Measurements from ENCODE around the gene RAB31.
"Not testable (repeated sequence)": the region's sequence is repeated elsewhere in the genome, so short reads cannot be mapped to it uniquely, and the experiment has no call there.

RAB31 gene

DNA sequence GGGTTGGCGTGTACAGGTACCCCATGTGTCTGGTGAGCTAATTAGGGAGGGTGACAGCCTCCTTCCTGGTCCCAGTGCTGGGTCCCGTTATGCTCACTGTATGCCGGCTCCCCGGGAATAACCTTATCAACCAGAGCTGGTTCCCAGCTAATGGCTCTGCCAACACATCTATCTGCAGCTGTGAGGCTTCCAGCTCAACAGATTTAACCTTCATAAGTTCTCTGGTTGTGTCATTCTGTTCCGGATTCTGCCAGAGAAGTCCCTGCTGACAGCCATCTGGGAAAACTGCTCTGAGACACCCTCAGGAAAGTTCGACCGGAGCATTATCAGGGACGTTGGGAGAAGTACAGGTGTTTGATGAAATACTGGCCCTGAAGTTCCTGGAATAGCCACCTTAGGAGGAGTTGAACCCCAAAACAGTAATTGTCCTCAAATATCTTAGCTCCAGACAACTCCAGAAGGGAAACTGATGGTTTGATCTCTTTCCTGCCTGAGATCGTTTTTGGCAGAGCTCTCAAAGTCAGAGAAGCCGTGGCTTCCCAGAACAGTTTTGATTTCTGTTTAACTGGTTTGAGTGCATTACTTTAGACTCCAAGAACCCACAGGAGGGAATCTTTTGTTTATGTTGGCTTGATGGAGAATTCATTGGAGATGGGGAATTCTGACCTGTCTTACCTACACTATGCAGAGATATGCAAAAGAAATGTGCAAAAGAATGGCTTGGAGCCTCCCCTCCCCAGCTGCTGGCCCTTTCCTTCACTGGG lies 138.2 kb downstream of the RAB31 start:
- DNase-seq = no peak

GRCh38 chr18:9848170-9848879 lies 140.2 kb downstream of the RAB31 start:
- no peak for DNase-seq

- no peak for DNase-seq
Measured at GRCh38 chr18:9849407-9850283, 141.5 kb downstream of the RAB31 start.

DNA sequence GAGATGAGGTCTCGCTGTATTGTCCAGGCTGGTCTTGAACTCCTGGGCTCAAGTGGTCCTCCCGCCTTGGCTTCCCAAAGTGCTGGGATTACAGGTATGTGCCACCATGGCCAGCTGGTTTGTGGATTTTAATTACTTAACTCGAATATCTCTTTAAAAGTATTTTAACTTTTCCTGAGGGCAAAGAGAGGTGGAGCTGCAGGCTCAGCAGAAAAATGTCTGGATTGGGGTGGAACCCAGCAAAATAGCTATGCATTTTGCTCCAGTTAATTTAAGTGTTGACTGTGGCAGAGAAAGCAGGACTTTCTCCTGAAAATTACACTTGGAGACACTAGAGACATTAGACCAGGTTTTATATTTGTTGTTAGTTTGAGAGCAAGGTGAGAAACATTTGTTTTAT lies 142.2 kb downstream of the RAB31 start:
- no peak for DNase-seq

GRCh38 chr18:9851511-9851910 lies 143.4 kb downstream of the RAB31 start:
- DNase-seq = no peak

DNA sequence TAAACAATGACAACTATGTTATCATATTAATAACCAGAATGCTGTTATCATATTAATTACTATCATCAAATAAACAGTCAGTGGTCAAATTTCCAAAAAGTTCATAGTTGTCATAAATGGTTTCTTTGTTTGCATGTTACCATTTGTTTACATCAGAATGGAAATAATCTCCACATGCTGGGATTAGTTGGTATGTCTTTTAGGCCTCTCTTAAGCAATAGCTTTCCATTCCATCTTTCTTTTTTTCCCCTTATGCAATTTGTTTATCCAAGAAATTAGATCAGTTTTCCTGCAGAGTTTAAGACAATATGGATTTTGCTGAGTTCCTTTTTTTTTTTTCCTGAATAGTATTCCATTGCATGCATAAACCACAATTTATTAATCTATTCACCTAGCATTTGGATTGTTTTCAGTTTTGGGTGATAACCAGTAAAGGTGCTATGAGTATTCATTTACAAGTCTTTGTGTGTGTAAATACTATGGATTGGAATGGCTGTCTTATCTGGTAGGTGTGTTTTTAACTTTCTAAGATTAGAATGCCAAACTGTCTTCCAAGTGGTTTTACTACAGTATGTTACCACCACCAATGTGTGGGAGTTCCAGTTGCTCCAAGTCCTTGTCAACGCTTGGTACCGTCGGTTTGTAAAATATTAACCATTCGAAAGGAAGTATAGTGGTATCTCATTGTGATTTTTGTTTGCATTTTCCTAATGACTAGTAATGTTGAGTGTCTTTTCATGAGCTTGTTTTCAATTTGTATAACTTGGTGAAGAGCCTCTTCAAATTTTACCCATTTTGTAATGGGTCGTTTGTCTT lies 144.4 kb downstream of the RAB31 start:
- no peak for DNase-seq

DNA sequence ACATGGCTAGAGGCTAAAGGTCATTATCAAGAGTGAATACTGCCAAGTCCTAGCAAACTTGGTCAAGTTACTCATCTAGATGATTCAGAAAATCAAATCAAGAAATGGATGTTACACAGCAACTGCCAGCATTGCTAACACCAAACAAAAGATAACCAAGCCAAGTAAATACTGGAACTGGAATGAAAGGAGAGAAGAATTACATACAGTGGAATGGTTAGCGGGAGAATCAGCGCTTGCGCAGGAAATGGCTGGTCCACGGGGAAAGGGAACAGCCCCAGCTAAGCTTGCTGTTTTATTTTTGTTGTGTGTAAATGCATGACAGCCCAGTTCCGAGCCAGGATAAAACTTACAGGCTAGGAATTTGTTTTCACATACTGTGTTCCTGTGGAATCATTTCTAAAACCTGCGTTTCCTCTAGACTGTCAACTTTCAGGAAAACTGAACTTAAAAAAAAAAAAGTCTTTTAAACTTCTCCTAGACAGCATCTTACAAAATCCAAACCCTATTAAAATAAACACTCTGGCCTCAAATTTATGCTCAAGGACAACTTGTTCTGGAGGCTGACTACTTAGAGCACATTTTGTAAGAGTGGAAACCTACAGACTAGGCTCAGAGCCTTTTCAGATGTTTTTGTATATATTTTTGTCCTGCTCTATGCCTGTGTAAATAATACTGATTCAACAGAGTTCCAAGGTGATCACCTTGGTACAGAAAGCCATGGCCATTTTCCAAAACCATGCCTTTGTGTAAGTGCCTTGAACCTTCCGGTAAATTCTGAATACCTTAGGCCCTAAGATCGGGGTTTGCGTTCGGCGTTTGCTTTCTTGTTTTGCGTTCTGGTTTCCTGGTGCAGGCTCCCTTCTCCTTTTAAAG lies 146.9 kb downstream of the RAB31 start:
- DNase-seq = no peak

GRCh38 chr18:9855681-9856080 lies 147.6 kb downstream of the RAB31 start:
- DNase-seq = no peak

GRCh38 chr18:9856092-9856491 lies 148.0 kb downstream of the RAB31 start:
- DNase-seq = no peak

DNA sequence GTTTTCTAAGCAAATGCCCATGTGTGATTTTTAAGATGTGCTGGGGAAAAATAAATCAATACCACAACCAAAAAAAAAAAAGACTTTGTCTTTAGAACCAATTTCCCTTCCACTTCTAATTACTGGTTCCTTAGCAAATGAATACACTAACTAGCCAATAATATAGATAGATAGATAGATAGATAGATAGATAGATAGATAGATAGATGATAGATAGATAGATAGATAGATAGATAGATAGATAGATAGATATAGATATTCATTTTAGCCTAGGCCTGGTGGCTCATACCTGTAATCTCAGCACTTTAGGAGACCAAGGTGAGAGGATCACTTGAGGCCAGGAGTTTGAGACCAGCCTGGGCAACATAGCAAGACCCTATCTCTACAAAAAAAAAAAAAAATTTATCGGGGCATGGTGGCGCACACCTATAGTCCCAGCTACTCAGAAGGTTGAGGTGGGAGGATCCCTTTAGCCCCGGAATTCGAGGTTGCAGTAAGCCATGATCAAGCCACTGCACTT lies 149.4 kb downstream of the RAB31 start:
- not testable (repeated sequence) for DNase-seq

DNA sequence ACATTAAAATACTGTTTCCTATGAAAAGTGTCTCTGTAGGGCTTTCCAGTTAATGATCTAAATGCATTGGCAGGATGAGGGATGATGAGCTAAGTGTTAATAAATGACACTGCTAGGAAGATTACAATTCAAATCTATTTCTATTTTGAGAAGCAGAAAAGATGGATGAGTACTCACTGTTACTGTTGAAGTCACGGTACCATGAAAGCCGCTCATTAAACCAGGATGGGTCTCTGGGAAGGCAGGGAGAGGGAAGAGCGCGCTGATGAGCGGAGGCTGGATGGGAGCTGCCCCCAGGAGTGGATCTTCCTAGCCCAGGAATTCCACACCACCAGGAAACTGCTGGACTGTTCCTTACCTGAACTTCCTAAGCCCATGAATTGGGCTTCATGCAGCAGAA lies 150.5 kb downstream of the RAB31 start:
- DNase-seq = no peak

GRCh38 chr18:9859232-9859631 lies 151.1 kb downstream of the RAB31 start:
- DNase-seq = no peak

DNA sequence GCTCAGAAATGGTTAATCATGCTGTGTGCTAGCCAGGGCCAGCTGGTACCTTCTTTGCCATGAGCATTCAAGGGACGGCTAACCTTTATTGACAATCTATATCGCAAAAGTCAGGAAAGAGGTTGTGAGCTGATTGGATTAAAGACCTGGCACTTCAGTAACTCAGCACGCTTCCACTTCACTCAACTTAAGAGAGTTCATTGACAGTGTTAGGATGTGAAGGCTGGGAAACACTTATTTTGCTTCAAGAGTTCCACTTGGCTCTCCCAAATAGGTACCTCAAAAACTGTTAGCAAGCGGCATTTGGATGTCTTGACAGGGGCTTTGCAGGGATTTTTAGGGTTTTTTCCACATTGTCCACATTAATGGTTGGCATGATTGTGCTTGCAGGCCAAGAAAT lies 152.6 kb downstream of the RAB31 start:
- no peak for DNase-seq

- DNase-seq = no peak
Measured at GRCh38 chr18:9861157-9861556, 153.1 kb downstream of the RAB31 start.

DNA sequence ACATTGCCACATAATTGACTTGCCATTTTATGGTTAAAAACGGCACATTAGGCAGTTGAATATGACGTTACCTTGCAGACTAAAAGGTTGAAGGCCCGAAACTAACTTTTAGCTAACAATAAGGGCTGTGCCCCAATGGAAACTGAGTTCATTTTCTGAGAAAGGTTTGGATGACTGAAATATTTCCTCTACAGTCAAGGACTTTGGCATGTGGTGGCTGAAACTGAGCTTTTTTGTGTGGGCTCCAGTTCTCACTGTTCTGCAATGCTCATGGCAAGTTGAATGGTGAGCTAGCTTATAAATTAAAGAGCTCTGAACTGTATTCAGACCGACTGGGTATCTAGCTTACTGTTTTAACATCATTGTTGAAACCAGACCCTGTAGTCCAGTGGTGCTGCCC lies 153.8 kb downstream of the RAB31 start:
- peak in 1 of 2 donors; percentile 22 for DNase-seq

DNA sequence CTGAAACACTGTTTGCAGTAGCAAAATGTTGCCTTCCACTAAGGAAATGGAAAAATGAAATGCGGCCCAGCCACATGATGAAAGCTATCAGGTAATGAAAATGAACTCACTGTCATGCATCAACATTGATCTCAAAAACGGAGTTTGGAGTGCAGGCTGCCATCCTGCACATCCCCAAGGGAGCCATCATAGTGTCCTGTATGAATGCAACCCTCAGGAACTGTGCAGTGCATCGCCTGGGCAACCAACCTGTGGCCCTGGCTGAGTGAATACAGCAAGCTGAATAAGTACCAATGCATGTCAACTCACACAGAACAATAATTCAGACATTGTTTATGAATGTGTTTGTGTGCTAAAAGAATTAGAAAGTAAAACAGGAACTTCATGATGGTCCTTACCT lies 154.6 kb downstream of the RAB31 start:
- no peak for DNase-seq

- no peak for DNase-seq
Measured at GRCh38 chr18:9863282-9863681, 155.2 kb downstream of the RAB31 start.

- no peak for DNase-seq
Measured at GRCh38 chr18:9865764-9866490, 157.8 kb downstream of the RAB31 start.

DNA sequence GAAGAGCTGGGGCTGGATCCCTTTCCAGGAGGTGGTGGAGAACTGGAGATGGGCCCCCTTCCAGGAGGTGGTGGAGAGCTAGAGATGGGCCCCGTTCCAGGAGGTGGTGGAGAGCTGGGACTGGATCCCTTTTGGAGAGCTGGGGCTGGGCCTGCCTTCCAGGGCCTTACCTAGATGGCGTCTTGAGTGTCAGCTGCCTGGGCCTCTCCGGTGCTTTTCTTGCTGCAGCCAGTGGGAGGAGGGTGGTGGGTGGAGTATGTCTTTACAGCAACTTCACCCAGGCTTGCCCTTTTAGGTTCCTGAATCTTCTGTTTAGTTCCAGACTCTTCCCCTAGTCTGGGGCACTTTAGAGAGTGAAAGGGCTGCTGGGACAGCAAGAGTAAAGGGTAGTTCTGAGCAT lies 158.5 kb downstream of the RAB31 start:
- no peak for DNase-seq

GRCh38 chr18:9867071-9867594 lies 159.0 kb downstream of the RAB31 start:
- DNase-seq = no peak

Data from stimulated activated CD4-positive, alpha-beta T cell treated with anti-CD3 and anti-CD28 coated beads, Interleukin-2, amount 100 ng/mL, for 24 hours (primary cell).